ENCODE measurements around the gene BBOX1. TPM values are rescaled to one million over a fixed set of nuclear protein-coding genes. Genes with fewer than 3 reads are reported as not detected.
A peak's percentile ranks its signal among the peaks of the same experiment; 100 is the strongest.
"Not testable (repeated sequence)": the region's sequence is repeated elsewhere in the genome, so short reads cannot be mapped to it uniquely, and the experiment has no call there.

The BBOX1 gene
- total RNA-seq, 4 donors from 2014 or later = not detected

- TF ChIP-seq POLR2A (IDR thresholded peaks at IDR 0.05) = no peak
- peak in 2 of 6 experiments; percentile 33 to 41 for TF ChIP-seq CTCF (IDR thresholded peaks at IDR 0.05)
Measured at GRCh38 chr11:27124514-27125264, 84.1 kb downstream of the BBOX1 start.

GRCh38 chr11:27129686-27130085 is 89.1 kb downstream of the BBOX1 start:
- H3K9me3 ChIP-seq = no peaks in the 10 kb centered on the region
- H3K4me1 ChIP-seq = no peaks in the 10 kb centered on the region
- H3K36me3 ChIP-seq = no peaks in the 10 kb centered on the region
- H3K4me3 ChIP-seq = no peak overlapping the region
- H3K27me3 ChIP-seq = no peaks in the 10 kb centered on the region
- DNase-seq = no peak
- no peak for TF ChIP-seq POLR2A (IDR thresholded peaks at IDR 0.05)
- TF ChIP-seq CTCF (IDR thresholded peaks at IDR 0.05) = no peak
- no peak overlapping the region for H3K27ac ChIP-seq

More at GRCh38 chr11:27124514-27125264, 84.1 kb downstream of the BBOX1 start:
- Histone ChIP-seq H3K4me1 (no peaks in the 10 kb centered on the region), H3K4me3 (no peak overlapping the region), H3K27me3 (no peaks in the 10 kb centered on the region), H3K9me3 (no peaks in the 10 kb centered on the region), H3K27ac (no peak overlapping the region), H3K36me3 (no peaks in the 10 kb centered on the region)
- no peak for DNase-seq

DNA sequence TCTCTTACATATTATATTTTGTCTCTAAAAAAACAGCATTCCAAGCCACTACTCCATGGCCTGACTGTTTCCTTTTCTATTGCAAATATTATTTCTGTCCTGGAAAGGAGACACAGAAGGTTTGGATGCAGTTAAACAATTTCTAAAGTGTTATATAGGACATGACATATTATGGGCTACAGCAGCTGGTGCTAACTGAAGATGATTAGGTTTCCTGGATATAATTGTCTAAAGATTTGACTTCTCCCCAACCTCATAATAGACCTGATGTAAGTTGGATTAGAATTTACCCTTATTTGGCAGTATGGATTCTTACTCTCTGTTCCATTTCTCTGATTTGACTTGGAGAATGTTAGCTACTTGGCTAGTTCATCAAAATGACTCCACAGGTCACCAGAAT is 90.2 kb downstream of the BBOX1 start:
- DNase-seq = no peak
- Histone ChIP-seq H3K27me3 (no peaks in the 10 kb centered on the region), H3K4me3 (no peak overlapping the region), H3K4me1 (no peaks in the 10 kb centered on the region), H3K36me3 (no peaks in the 10 kb centered on the region), H3K9me3 (peaks cover 0 to 2% (median 0%) of the 10 kb centered on the region in 4 donors), H3K27ac (no peak overlapping the region)
- TF ChIP-seq CTCF (IDR thresholded peaks at IDR 0.05) = no peak
- TF ChIP-seq POLR2A (IDR thresholded peaks at IDR 0.05) = no peak

GRCh38 chr11:27135924-27136329 is 95.3 kb downstream of the BBOX1 start:
- DNase-seq, H3K4me1 ChIP-seq, H3K36me3 ChIP-seq, H3K4me3 ChIP-seq, H3K9me3 ChIP-seq, H3K27me3 ChIP-seq, H3K27ac ChIP-seq: not testable (repeated sequence)

GRCh38 chr11:27138716-27139115 is 98.1 kb downstream of the BBOX1 start:
- no peaks in the 10 kb centered on the region for H3K4me1 ChIP-seq
- no peaks in the 10 kb centered on the region for H3K36me3 ChIP-seq
- DNase-seq = no peak
- no peak overlapping the region for H3K4me3 ChIP-seq
- peaks cover 0 to 5% (median 0%) of the 10 kb centered on the region in 4 donors for H3K9me3 ChIP-seq
- no peak overlapping the region for H3K27ac ChIP-seq
- no peaks in the 10 kb centered on the region for H3K27me3 ChIP-seq
- no peak for TF ChIP-seq POLR2A (IDR thresholded peaks at IDR 0.05)
- no peak for TF ChIP-seq CTCF (IDR thresholded peaks at IDR 0.05)

DNA sequence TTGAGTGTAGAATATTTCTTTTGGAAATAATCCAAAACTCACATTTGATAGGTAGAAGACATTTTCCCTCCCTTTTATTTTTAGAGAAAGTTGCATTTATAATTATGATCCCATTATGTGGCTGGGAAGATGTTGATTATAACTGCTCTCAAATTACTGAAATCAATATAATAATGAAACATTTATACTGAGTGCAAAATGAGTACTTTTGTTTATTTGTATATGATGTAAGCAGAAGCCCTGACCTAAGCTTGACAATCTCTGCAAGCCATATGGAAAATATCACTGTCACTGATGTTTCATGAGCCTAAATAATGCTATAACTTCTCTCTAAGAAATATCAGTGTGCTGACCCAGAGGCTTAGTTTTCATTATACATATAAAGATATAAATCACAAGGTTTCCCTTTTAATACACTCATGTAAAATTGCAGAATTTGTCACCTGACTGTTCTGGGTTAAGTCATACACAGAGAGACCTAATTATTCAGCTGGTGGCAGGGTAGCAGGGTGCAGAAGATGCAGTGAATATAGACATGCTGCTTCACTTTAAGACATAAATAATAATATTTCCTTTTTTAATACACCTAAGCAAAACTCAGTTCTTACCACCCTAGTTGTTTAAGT is 99.2 kb downstream of the BBOX1 start:
- no peak for DNase-seq
- Histone ChIP-seq H3K9me3 (peaks cover 0 to 5% (median 0%) of the 10 kb centered on the region in 4 donors), H3K4me1 (no peaks in the 10 kb centered on the region), H3K4me3 (no peak overlapping the region), H3K27ac (no peak overlapping the region), H3K27me3 (no peaks in the 10 kb centered on the region), H3K36me3 (no peaks in the 10 kb centered on the region)
- no peak for TF ChIP-seq CTCF (IDR thresholded peaks at IDR 0.05)
- no peak for TF ChIP-seq POLR2A (IDR thresholded peaks at IDR 0.05)
